SK-N-SH treated with all-trans-retinoic acid at 6 μM for 48 hours (cell line): Measurements from ENCODE around the gene KRT73.

Source experiments
- ARNTL ChIP-seq: fragments of 450-650 bp; formaldehyde crosslinking; IDR thresholded peaks from 2 replicates; pipeline ENCODE4 v1.5.0; 2020; ENCODE audit warnings: low read depth, mild to moderate bottlenecking, moderate library complexity, borderline replicate concordance
- CSDC2 ChIP-seq: fragments of 250-450 bp; sonication (Bioruptor Pico); IDR thresholded peaks from 2 replicates; pipeline ENCODE4 v1.5.0; 2020; ENCODE audit warnings: mild to moderate bottlenecking, moderate library complexity
- GLIS3 ChIP-seq: fragments of 250-450 bp; sonication (Bioruptor Pico); IDR thresholded peaks from 2 replicates; pipeline ENCODE4 v1.5.0; 2020; ENCODE audit warnings: mild to moderate bottlenecking, moderate library complexity
- OSR1 ChIP-seq: fragments of 250-450 bp; sonication (Bioruptor Pico); IDR thresholded peaks from 2 replicates; pipeline ENCODE4 v1.8.0; 2022; ENCODE audit warnings: moderate library complexity, mild to moderate bottlenecking, inconsistent platforms
- PATZ1 ChIP-seq: fragments of 250-450 bp; sonication (Bioruptor Pico); IDR thresholded peaks from 2 replicates; pipeline ENCODE4 v1.8.0; 2020; ENCODE audit warnings: mild to moderate bottlenecking, moderate library complexity, borderline replicate concordance
- PPARA ChIP-seq: fragments of 250-450 bp; sonication (Bioruptor Pico); IDR thresholded peaks from 2 replicates; pipeline ENCODE4 v1.5.0; 2020; ENCODE audit warnings: mild to moderate bottlenecking, borderline replicate concordance
- RARB ChIP-seq: fragments of 250-450 bp; sonication (Bioruptor Pico); IDR thresholded peaks from 2 replicates; pipeline ENCODE4 v1.8.0; 2021; ENCODE audit warnings: mild to moderate bottlenecking, moderate library complexity
- SNAI2 ChIP-seq: fragments of 250-450 bp; sonication (Bioruptor Pico); IDR thresholded peaks from 2 replicates; pipeline ENCODE4 v1.5.0; 2020; ENCODE audit warnings: mild to moderate bottlenecking, moderate library complexity
- TCF4 ChIP-seq: fragments of 250-450 bp; sonication (Bioruptor Pico); IDR thresholded peaks from 2 replicates; pipeline ENCODE4 v1.8.0; 2021; ENCODE audit warnings: mild to moderate bottlenecking, moderate library complexity, borderline replicate concordance
- TOX ChIP-seq: fragments of 250-450 bp; sonication (Bioruptor Pico); IDR thresholded peaks from 2 replicates; pipeline ENCODE4 v1.8.0; 2021; ENCODE audit warnings: mild to moderate bottlenecking, moderate library complexity, borderline replicate concordance
- ZFP3 ChIP-seq: fragments of 250-450 bp; sonication (Bioruptor Pico); IDR thresholded peaks from 2 replicates; pipeline ENCODE4 v1.5.0; 2020; ENCODE audit warnings: mild to moderate bottlenecking, moderate library complexity
- ZFP30 ChIP-seq: fragments of 450-650 bp; formaldehyde crosslinking; IDR thresholded peaks from 2 replicates; pipeline ENCODE4 v1.5.0; 2022; ENCODE audit warnings: mild to moderate bottlenecking, moderate library complexity
- ZNF565 ChIP-seq: fragments of 450-650 bp; formaldehyde crosslinking; conservative IDR thresholded peaks from 2 replicates; pipeline ENCODE4 v1.5.0; 2020; ENCODE audit warnings: low read depth, mild to moderate bottlenecking, moderate library complexity
- ZNF70 ChIP-seq: fragments of 450-650 bp; formaldehyde crosslinking; IDR thresholded peaks from 2 replicates; pipeline ENCODE4 v1.5.0; 2020; ENCODE audit warnings: mild to moderate bottlenecking, moderate library complexity

GRCh38 chr12:52608826-52609630 is 9.3 kb downstream of the KRT73 start:
- TF ChIP-seq ZNF565 (CRISPR knock-in tag) (no peak), ZFP30 (no peak), TCF4 (no peak), PATZ1 (CRISPR knock-in tag) (no peak), OSR1 (CRISPR knock-in tag) (no peak), RARB (CRISPR knock-in tag) (no peak), GLIS3 (CRISPR knock-in tag) (no peak), ZFP3 (CRISPR knock-in tag) (no peak), ARNTL (CRISPR knock-in tag) (no peak), TOX (no peak), ZNF70 (CRISPR knock-in tag) (no peak), SNAI2 (no peak), PPARA (CRISPR knock-in tag) (no peak), CSDC2 (CRISPR knock-in tag) (no peak)
